Smooth muscle cell (in vitro differentiated cells): ENCODE data around the gene KAT7. TPM values are rescaled to one million over a fixed set of nuclear protein-coding genes. Genes with fewer than 3 reads are reported as not detected.

Experiments used
- DNase-seq: peaks from one replicate; lab custom pipeline; 2025; ENCODE audit not compliant: unreplicated experiment; lab: John Stamatoyannopoulos, UW
- H2AFZ ChIP-seq: fragments of 200-600 bp; sonication (generic); 2 replicates; pipeline ENCODE4 v1.6.0; 2016; ENCODE audit warnings: antibody characterized with exemption, low read depth, mild to moderate bottlenecking
- H3F3A ChIP-seq: fragments of 200-600 bp; sonication (generic); 2 replicates; pipeline ENCODE4 v1.6.0; 2017; ENCODE audit warnings: antibody characterized with exemption, low read depth
- H3K27ac ChIP-seq: fragments of 200-600 bp; sonication (generic); 2 replicates; pipeline ENCODE4 v1.5.1; 2016; ENCODE audit warnings: low read depth, mild to moderate bottlenecking
- H3K27me3 ChIP-seq: fragments of 200-600 bp; sonication (generic); 2 replicates; pipeline ENCODE4 v1.6.1; 2016; ENCODE audit warnings: low read depth, mild to moderate bottlenecking
- H3K36me3 ChIP-seq: fragments of 200-600 bp; sonication (generic); 2 replicates; pipeline ENCODE4 v1.5.1; 2016; ENCODE audit warnings: low read depth
- H3K4me1 ChIP-seq: fragments of 200-600 bp; sonication (generic); 2 replicates; pipeline ENCODE4 v1.5.1; 2016; ENCODE audit warnings: low read depth
- H3K4me2 ChIP-seq: fragments of 200-600 bp; sonication (generic); 2 replicates; pipeline ENCODE4 v1.6.0; 2016; ENCODE audit warnings: mild to moderate bottlenecking
- H3K4me3 ChIP-seq: fragments of 200-600 bp; sonication (generic); 2 replicates; pipeline ENCODE4 v1.5.1; 2016; ENCODE audit warnings: mild to moderate bottlenecking
- H3K79me2 ChIP-seq: fragments of 200-600 bp; sonication (generic); 2 replicates; pipeline ENCODE4 v1.6.0; 2016; ENCODE audit warnings: low read depth, mild to moderate bottlenecking
- H3K9ac ChIP-seq: fragments of 200-600 bp; sonication (generic); 2 replicates; pipeline ENCODE4 v1.6.0; 2016; ENCODE audit warnings: low read depth
- H3K9me3 ChIP-seq: fragments of 200-600 bp; sonication (generic); replicated peaks from 2 replicates; pipeline ENCODE4 v1.5.1; 2016; ENCODE audit warnings: low read depth
- H4K20me1 ChIP-seq: fragments of 200-600 bp; sonication (generic); 2 replicates; pipeline ENCODE4 v1.6.0; 2016; ENCODE audit warnings: low read depth
- CTCF ChIP-seq: fragments of 200-600 bp; sonication (generic); IDR thresholded peaks from 2 replicates; pipeline ENCODE4 v1.5.1; 2017; ENCODE audit warnings: borderline replicate concordance, mild to moderate bottlenecking, antibody characterized with exemption; ENCODE audit not compliant: insufficient read depth, poor library complexity, severe bottlenecking
- WGBS: methylation state at CpG from one replicate; pipeline ENCODE4 v1.1.7; 2016; ENCODE audit warnings: low lambda C conversion rate; 5-methylcytosine and 5-hydroxymethylcytosine counted together
- polyA plus RNA-seq: library from polyadenylated mRNA; unstranded; fragments of >200 nt; fragmentation: Nextera tagmentation; extraction: Ambion mirVana; gene quantifications from 2 replicates; pipeline ENCODE4 v1.2.1, GENCODE V29; 2016
- total RNA-seq: library from RNA; depleted of rRNA; stranded (reverse); fragments of >200 nt; gene quantifications from 2 replicates; pipeline ENCODE4 v1.2.3, GENCODE V29; 2014

KAT7 gene
- total and polyA plus RNA-seq, 2 experiments from 2014 or later: 21.7 to 32.0 TPM

GRCh38 chr17:49866019-49866380 lies 77.5 kb downstream of the KAT7 start:
- no peak for TF ChIP-seq CTCF

GRCh38 chr17:49866882-49867413 lies 78.5 kb downstream of the KAT7 start:
- Histone ChIP-seq H3K36me3 (no peaks in the 10 kb centered on the region), H3K4me3 (no peak overlapping the region), H3K9me3 (no peaks in the 10 kb centered on the region), H4K20me1 (no peaks in the 10 kb centered on the region), H3K27ac (no peak overlapping the region), H3K27me3 (no peaks in the 10 kb centered on the region), H3K79me2 (no peaks in the 10 kb centered on the region), H3K4me1 (peaks cover 20% of the 10 kb centered on the region), H3K4me2 (no peak overlapping the region), H3F3A (no peaks in the 10 kb centered on the region), H3K9ac (no peak overlapping the region), H2AFZ (no peak overlapping the region)
- WGBS: 97% methylated on average over 3 of the region's 3 CpGs
- no peak for TF ChIP-seq CTCF
- DNase-seq: no peak

More at GRCh38 chr17:49866019-49866380, 77.5 kb downstream of the KAT7 start:
- Histone ChIP-seq H3K4me3 (no peak overlapping the region), H3K4me1 (peaks cover 20% of the 10 kb centered on the region), H3K36me3 (no peaks in the 10 kb centered on the region), H3K27ac (no peak overlapping the region), H3F3A (no peaks in the 10 kb centered on the region), H4K20me1 (no peaks in the 10 kb centered on the region), H3K9me3 (no peaks in the 10 kb centered on the region), H3K27me3 (no peaks in the 10 kb centered on the region), H3K79me2 (no peaks in the 10 kb centered on the region), H2AFZ (no peak overlapping the region), H3K4me2 (peak overlapping the region; percentile 44), H3K9ac (no peak overlapping the region)
- no peak for DNase-seq
- WGBS: 4% methylated on average over 1 of the region's 1 CpG

GRCh38 chr17:49869038-49869374 lies 80.5 kb downstream of the KAT7 start:
- H3K27me3 ChIP-seq: no peaks in the 10 kb centered on the region
- no peak overlapping the region for H2AFZ ChIP-seq
- H3K4me3 ChIP-seq: no peak overlapping the region
- TF ChIP-seq CTCF: no peak
- H3K27ac ChIP-seq: no peak overlapping the region
- H3F3A ChIP-seq: no peaks in the 10 kb centered on the region
- 83% methylated on average over 1 of the region's 1 CpG for WGBS
- H4K20me1 ChIP-seq: no peaks in the 10 kb centered on the region
- H3K79me2 ChIP-seq: no peaks in the 10 kb centered on the region
- no peak overlapping the region for H3K9ac ChIP-seq
- no peaks in the 10 kb centered on the region for H3K9me3 ChIP-seq
- peaks cover 16% of the 10 kb centered on the region for H3K4me1 ChIP-seq
- H3K4me2 ChIP-seq: no peak overlapping the region
- DNase-seq: no peak
- no peaks in the 10 kb centered on the region for H3K36me3 ChIP-seq

GRCh38 chr17:49870298-49870697 lies 81.8 kb downstream of the KAT7 start:
- H3K9me3 ChIP-seq: no peaks in the 10 kb centered on the region
- H3K27ac ChIP-seq: no peak overlapping the region
- no peak for DNase-seq
- no peak overlapping the region for H3K4me2 ChIP-seq
- no peaks in the 10 kb centered on the region for H3K79me2 ChIP-seq
- no peak overlapping the region for H2AFZ ChIP-seq
- no peaks in the 10 kb centered on the region for H4K20me1 ChIP-seq
- H3K27me3 ChIP-seq: no peaks in the 10 kb centered on the region
- 97% methylated on average over 11 of the region's 11 CpGs for WGBS
- H3K9ac ChIP-seq: no peak overlapping the region
- H3F3A ChIP-seq: no peaks in the 10 kb centered on the region
- H3K36me3 ChIP-seq: no peaks in the 10 kb centered on the region
- H3K4me3 ChIP-seq: no peak overlapping the region
- TF ChIP-seq CTCF: no peak
- peaks cover 14% of the 10 kb centered on the region for H3K4me1 ChIP-seq
